ENCODE data around the gene MTFR2. TPM values are rescaled to one million over a fixed set of nuclear protein-coding genes. Genes with fewer than 3 reads are reported as not detected.
A peak's percentile ranks its signal among the peaks of the same experiment; 100 is the strongest.

MTFR2 gene
- total and polyA plus RNA-seq, 2 of the 13 experiments (the other 11 are each of a cell fraction or from before 2014, with no cell fraction given), result 6.7 to 10.7 TPM

DNA sequence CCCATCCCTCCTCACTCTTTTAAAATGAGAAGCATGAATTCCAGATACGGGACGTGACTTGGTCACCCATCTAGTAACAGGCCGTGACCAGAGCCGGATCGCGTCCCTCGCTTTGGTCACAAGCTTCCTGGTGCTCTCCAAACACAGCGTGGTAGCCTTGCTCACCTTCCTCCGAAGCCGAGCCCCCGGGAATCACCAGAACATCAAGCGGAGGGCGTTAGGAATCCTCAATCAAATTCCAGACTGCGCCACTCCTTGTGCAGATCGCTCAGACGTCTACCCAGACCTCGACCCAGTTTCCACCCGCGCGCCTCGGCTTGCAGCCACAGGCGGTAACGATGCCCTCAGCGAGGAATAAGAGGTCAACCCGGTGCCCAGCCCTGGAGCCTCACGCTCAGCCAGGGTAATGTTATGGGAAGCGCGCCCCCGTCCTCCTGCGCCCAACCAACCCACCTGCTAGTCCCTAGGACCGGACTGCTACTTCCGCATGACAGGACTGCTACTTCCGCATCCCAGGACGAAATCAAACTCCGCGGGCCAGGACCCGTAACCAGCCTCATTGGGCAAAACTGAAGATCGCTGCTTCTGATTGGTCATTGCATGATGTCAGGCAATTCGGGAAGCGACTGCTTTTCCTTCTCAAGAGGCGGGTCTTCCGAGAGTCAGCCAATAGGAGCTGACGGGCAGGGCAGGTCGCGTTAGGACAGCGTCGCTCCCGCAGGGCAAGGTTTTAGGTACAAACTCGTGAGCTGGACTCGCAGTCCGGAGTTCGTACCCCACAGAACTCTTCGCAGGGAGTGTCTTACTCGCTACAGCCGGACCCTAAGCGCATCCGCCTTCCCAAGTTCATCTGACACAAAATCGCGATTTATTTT is at the start of gene MTFR2 (continued):
- TF ChIP-seq FOXK1 (CRISPR knock-in tag; IDR thresholded peaks at IDR 0.05; ENCODE audit: borderline replicate concordance, low read depth) (peak; percentile 95), ZNF703 (CRISPR knock-in tag; IDR thresholded peaks at IDR 0.05; ENCODE audit: borderline replicate concordance) (no peak), ZNF724P (CRISPR knock-in tag; IDR thresholded peaks at IDR 0.05; ENCODE audit: borderline replicate concordance) (peak; percentile 98), SALL1 (CRISPR knock-in tag; IDR thresholded peaks at IDR 0.05) (peak; percentile 96), SNAI1 (CRISPR knock-in tag; IDR thresholded peaks at IDR 0.05; ENCODE audit: borderline replicate concordance) (0 out of 2 replicates have a peak, but pooled peaks have one; percentile 20), KDM5A (IDR thresholded peaks at IDR 0.05; ENCODE audit: borderline replicate concordance, low read length) (peak; percentile 64; the same call in 1 of the 2 replicates), CHD4 (IDR thresholded peaks at IDR 0.05; ENCODE audit: borderline replicate concordance, low read length) (no peak), ELF1 (CRISPR knock-in tag; IDR thresholded peaks at IDR 0.05) (peak; percentile 100), CHD2 (IDR thresholded peaks at IDR 0.05; ENCODE audit: low read depth, low read length) (peak; percentile 80), ZNF17 (CRISPR knock-in tag; IDR thresholded peaks at IDR 0.05) (no peak), KLF6 (CRISPR knock-in tag; IDR thresholded peaks at IDR 0.05) (peak; percentile 82), MTF1 (CRISPR knock-in tag; IDR thresholded peaks at IDR 0.05) (no peak), PHF5A (CRISPR knock-in tag; IDR thresholded peaks at IDR 0.05; ENCODE audit: low read depth, unreplicated experiment) (peak; percentile 74), SCMH1 (CRISPR knock-in tag; IDR thresholded peaks at IDR 0.05; ENCODE audit: borderline replicate concordance) (no peak), ZNF780A (CRISPR knock-in tag; IDR thresholded peaks at IDR 0.05) (no peak), TARDBP (CRISPR knock-in tag; IDR thresholded peaks at IDR 0.05) (peak; percentile 91), ZBTB20 (CRISPR knock-in tag; IDR thresholded peaks at IDR 0.05; ENCODE audit: borderline replicate concordance, low read depth) (peak; percentile 61; the same call in 1 of the 2 replicates), NKX3-1 (CRISPR knock-in tag; IDR thresholded peaks at IDR 0.05) (no peak), CBX5 (CRISPR knock-in tag; IDR thresholded peaks at IDR 0.05; ENCODE audit: borderline replicate concordance) (peak; percentile 80; the same call in 1 of the 2 replicates), NPAS2 (CRISPR knock-in tag; IDR thresholded peaks at IDR 0.05; ENCODE audit: borderline replicate concordance) (no peak)
- TF ChIP-seq, protein P1, sequence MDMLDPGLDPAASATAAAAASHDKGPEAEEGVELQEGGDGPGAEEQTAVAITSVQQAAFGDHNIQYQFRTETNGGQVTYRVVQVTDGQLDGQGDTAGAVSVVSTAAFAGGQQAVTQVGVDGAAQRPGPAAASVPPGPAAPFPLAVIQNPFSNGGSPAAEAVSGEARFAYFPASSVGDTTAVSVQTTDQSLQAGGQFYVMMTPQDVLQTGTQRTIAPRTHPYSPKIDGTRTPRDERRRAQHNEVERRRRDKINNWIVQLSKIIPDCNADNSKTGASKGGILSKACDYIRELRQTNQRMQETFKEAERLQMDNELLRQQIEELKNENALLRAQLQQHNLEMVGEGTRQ (IDR thresholded peaks at IDR 0.05; ENCODE audit: low read depth, low read length), result no peak
- TF ChIP-seq, protein P1 (CRISPR knock-in tag; IDR thresholded peaks at IDR 0.05; ENCODE audit: borderline replicate concordance), result no peak
- TF ChIP-seq, protein P2, sequence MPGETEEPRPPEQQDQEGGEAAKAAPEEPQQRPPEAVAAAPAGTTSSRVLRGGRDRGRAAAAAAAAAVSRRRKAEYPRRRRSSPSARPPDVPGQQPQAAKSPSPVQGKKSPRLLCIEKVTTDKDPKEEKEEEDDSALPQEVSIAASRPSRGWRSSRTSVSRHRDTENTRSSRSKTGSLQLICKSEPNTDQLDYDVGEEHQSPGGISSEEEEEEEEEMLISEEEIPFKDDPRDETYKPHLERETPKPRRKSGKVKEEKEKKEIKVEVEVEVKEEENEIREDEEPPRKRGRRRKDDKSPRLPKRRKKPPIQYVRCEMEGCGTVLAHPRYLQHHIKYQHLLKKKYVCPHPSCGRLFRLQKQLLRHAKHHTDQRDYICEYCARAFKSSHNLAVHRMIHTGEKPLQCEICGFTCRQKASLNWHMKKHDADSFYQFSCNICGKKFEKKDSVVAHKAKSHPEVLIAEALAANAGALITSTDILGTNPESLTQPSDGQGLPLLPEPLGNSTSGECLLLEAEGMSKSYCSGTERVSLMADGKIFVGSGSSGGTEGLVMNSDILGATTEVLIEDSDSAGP (CRISPR knock-in tag; IDR thresholded peaks at IDR 0.05; ENCODE audit: borderline replicate concordance), result peak; percentile 90; the same call in 1 of the 2 replicates
- TF ChIP-seq, protein P3, sequence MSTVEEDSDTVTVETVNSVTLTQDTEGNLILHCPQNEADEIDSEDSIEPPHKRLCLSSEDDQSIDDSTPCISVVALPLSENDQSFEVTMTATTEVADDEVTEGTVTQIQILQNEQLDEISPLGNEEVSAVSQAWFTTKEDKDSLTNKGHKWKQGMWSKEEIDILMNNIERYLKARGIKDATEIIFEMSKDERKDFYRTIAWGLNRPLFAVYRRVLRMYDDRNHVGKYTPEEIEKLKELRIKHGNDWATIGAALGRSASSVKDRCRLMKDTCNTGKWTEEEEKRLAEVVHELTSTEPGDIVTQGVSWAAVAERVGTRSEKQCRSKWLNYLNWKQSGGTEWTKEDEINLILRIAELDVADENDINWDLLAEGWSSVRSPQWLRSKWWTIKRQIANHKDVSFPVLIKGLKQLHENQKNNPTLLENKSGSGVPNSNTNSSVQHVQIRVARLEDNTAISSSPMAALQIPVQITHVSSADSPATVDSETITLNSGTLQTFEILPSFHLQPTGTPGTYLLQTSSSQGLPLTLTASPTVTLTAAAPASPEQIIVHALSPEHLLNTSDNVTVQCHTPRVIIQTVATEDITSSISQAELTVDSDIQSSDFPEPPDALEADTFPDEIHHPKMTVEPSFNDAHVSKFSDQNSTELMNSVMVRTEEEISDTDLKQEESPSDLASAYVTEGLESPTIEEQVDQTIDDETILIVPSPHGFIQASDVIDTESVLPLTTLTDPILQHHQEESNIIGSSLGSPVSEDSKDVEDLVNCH (CRISPR knock-in tag; IDR thresholded peaks at IDR 0.05), result no peak

All from HepG2 (cell line).